ENCODE results near the gene GLT8D2.
"Not testable (repeated sequence)": the region's sequence is repeated elsewhere in the genome, so short reads cannot be mapped to it uniquely, and the experiment has no call there.

GLT8D2 gene

DNA sequence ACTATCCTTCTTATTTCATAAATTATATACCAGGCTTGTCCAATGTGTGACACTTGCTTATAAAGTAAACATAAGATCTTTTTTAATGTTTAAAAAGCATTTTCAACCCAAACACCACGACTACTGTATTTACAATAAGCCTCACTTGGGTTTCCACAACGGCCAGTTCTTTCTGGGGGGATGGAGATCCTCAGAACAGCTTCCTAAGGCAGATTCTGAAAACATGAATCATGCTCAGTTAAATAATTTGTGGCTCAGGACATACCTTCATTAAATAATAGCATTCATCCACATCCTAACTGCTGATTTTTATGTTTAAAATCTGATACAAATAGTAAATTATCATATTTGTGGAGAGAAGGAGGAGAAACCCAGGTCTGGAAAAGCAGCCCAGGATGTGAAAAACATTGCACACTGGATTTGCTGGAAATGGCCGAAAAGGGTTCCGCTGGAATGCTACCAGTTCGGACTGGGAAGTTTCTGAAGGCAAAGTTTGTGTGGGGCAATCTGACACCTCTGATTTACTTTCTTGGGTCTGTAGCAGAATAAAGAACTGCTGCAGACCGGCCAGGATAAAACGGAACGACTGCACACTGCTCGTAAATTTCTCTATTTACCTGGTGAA, 597 bp downstream of the GLT8D2 start:
- no peak for DNase-seq

DNA sequence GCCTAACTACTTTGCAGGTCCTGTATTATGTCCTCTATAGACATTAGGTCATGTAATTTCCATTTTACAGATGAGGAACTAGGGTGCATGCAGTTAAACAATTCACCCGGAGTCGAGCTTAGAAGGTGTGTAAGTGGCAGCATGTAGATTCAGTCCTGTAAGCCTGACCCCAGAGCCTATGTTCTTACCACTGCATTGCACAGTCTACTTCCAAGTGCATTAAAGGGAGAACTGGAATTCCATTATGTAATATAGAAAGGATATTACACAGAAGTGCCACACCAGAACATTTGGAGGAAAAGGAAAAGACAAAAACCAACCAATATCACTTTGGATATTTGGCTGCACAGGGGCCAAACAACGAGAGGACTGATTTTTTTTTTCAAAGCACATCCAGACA, 1.2 kb downstream of the GLT8D2 start:
- DNase-seq, result no peak

GRCh38 chr12:104048162-104048561, 1.8 kb downstream of the GLT8D2 start:
- no peak for DNase-seq

DNA sequence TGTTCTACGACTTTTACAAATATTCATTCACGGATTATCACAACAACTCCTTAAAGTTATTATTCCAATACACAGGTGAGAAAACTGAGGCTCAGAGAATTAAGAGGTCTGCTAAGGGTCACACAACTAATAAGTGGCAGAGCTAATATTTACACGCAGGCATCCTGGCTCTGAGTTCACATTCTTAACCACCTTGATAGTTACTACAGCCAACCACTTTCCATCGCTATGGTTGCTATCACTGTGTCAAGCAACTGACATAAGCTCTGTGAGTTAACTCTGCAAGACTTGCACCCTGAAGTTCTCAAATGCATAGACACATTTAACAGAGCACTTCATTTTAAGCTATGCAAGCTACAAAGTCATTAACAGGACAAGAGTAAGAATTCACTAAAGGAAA, 3.7 kb downstream of the GLT8D2 start:
- DNase-seq, result no peak

DNA sequence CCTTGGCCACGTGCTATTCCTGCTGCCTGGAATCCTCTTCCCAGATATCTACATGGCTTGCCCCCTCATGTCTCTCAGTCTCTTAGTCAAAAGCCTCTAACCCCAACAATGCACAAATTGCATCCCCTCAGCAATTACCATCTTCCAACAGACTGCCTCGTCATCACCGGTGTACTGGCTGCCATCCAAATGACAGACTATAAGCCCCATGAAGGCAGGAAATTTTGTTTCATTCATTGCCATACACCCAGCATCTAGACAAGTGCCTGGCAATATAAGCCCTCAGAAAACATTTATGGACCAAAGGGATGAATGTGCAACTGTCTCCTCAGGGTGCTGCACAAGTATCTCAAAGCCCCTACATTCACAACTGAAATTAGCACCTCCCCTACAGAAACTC, 5.8 kb downstream of the GLT8D2 start:
- DNase-seq, result no peak

GRCh38 chr12:104042580-104042979, 7.4 kb downstream of the GLT8D2 start:
- DNase-seq, result no peak

- not testable (repeated sequence) for DNase-seq
Measured at GRCh38 chr12:104039769-104040168, 10.2 kb downstream of the GLT8D2 start.

DNA sequence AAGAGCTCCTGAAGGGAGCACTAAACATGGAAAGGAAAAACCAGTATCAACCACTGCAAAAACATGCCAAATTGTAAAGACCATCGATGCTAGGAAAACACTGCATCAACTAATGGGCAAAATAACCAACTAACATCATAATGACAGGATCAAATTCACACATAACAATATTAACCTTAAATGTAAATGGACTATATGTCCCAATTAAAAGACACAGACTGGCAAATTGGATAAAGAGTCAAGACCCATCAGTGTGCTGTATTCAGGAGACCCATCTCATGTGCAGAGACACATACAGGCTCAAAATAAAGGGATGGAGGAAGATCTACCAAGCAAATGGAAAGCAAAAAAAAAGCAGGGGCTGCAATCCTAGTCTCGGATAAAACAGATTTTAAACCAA, 13.8 kb downstream of the GLT8D2 start:
- not testable (repeated sequence) for DNase-seq

- not testable (repeated sequence) for DNase-seq
Measured at GRCh38 chr12:104030596-104030995, 19.4 kb downstream of the GLT8D2 start.

GRCh38 chr12:104026841-104027599, 23.0 kb downstream of the GLT8D2 start:
- DNase-seq, result peak; percentile 51

DNA sequence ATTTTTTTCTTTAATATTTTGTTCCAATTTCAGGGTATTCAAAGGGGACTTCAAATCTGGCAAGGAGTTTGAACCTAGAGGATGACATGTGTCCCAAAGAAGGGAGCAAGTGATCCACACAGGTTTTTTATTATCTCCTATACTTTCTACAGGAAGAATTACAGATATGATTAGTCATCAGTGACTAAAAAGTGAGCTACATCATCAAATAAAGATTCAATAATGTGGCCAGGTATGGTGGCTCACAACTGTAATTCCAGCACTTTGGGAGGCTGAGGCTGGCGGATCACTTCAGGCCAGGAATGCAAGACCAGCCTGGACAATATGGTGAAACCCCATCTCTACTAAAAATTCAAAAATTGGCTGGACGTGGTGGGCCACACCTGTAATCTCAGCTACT, 24.2 kb downstream of the GLT8D2 start:
- no peak for DNase-seq

GRCh38 chr12:104024348-104024747, 25.6 kb downstream of the GLT8D2 start:
- DNase-seq, result no peak

- DNase-seq, result no peak
Measured at GRCh38 chr12:104023710-104024109, 26.3 kb downstream of the GLT8D2 start.

- no peak for DNase-seq
Measured at GRCh38 chr12:104022786-104023185, 27.2 kb downstream of the GLT8D2 start.

DNA sequence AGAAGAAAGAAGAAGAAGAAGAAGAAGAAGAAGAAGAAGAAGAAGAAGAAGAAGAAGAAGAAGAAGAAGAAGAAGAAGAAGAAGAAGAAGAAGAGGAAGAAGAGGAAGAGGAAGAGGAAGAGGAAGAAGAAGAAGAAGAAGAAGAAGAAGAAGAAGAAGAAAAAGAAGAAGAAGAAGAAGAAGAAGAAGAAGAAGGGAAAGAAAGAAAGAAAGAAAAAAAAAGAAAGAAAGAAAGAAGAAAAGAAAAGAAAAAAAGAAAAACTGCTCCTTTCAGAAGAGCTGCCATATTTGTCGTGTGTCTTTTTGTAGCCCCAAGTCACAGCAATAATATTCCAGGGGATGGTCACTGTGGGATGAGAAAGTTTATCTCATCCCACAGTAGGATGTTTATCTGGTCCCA, 28.1 kb downstream of the GLT8D2 start:
- not testable (repeated sequence) for DNase-seq

GRCh38 chr12:104012331-104012730, 37.7 kb downstream of the GLT8D2 start:
- DNase-seq, result peak; percentile 52

DNA sequence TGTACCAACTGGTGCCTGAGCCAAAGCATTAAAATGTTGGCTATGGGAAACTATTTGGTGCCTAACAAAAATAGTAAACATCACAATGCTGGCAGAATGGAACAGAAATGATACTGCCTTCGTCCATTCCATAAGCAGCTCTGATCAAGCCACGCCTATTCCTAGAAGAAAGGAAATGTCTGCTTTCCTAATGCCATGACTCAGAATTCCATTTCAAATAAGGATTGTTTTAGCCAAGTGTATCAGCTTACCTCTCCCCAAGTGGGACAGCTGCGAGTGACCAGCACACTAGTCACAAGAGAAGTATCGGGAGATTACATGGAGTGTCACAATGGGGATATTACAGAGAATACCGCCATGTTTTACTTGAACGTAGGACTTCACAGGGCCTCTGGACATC, 38.7 kb downstream of the GLT8D2 start:
- no peak for DNase-seq

GRCh38 chr12:104010606-104011169, 39.3 kb downstream of the GLT8D2 start:
- no peak for DNase-seq

DNA sequence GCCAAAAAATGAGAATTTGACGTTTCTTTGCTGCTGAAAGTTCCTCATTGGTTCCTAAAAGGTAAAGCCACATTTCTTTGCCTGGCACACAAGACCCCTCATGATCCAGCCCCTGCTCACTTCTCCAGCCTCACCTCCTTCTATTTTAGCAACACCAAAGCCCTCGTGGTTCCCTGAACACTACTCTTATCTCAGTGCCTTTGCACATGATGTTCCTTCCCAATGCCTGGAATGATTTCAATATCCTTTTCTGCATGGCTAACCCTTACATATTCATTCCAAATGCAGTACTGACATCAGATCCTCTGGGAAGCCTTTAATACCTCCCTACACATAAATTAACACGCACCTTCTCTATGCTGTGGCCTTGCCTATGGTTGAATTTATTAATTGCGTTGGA, 39.9 kb downstream of the GLT8D2 start:
- DNase-seq, result no peak

GRCh38 chr12:104006929-104007328, 43.1 kb downstream of the GLT8D2 start:
- DNase-seq, result peak; percentile 64

GRCh38 chr12:104003596-104003995, 46.4 kb downstream of the GLT8D2 start:
- no peak for DNase-seq

DNA sequence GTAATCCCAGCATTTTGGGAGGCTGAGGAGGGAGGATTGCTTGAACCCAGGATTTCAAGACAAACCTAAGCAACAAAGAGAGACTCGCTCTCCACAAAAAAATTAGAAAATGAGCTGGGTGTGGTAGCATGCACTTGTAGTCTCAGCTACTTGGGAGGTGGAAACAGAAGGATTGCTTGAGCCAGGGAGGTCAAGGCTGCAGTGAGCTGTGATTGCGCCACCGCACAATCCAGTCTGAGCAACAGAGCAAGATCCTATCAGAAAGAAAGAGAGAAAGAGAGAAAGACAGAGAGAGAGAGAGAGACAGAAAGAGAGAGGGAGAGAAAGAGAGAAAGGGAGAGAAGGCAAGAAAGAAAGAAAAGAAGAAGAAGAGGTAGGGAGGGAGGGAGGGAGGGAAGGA, 47.3 kb downstream of the GLT8D2 start:
- no peak for DNase-seq

DNA sequence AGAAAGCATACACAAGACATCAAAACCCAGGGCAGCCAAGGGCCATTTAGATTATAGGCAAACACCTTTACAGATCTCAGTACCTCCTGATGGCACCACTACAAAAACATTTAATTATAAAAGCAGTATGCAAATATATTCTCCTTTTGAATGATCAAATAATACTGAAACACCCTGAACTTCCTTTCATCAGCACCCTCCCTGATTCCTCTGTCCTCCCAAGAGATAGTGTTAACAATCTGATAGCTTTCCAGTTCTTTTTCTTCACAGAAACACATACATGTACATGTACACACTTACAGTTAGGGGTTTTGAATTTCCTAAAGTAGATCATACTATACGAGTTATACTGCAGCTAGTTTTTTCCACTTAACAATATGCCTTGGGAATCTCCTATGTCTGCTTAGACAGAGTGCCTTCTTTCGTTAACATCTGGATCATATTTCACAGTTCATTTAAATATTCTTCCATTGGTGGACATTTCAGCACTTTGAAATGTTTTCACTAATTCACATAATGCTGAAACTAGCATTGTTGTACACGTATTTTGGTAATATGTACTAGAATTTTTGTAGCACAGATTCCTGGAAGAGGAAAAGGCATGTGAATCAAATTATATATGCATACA, 49.1 kb downstream of the GLT8D2 start:
- DNase-seq, result no peak

DNA sequence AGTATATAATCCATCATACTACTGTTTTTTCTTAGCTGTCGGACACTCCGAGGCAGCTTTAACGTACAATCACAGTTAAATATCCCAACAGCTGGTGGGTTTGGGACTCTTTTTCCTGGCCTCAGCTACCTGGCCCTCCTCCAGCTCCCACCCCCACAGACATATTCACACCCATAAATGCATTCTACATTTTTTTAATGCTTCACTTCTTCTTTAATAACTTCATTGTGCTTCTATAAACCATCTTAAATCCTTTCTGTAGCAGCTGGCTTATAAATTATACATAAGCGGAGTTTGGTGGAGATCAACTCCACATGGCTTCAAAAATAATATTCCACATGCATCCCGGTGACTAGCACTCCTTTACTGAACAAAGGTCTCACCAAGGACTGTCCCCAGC, 51.0 kb downstream of the GLT8D2 start:
- no peak for DNase-seq
